ENCODE measurements around the gene SAP30BP. TPM values are rescaled to one million over a fixed set of nuclear protein-coding genes. Genes with fewer than 3 reads are reported as not detected.
A peak's percentile ranks its signal among the peaks of the same experiment; 100 is the strongest.

Gene SAP30BP
- total RNA-seq, 1 experiment from 2014 or later, result 149 TPM

DNA sequence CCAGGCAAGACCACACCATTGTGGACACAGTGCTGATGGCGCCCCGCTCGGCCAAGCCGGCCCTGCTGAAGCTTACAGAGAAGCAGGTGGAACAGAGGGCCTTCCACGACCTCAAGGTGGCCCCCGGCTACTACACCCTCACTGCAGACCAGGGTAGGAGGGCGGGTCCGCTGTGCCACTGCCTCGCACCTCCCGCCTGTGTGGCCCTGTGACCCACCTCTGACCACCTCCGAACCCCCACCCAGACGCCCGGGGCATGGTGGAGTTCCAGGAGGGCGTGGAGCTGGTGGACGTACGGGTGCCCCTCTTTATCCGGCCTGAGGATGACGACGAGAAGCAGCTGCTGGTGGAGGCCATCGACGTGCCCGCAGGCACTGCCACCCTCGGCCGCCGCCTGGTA lies 75.2 kb downstream of the SAP30BP start:
- no peaks in the 10 kb centered on the region for H3K4me1 ChIP-seq (ENCODE audit: control insufficient read depth in 1 of 2, insufficient read depth in 2 of 2, low read length in 2 of 2)
- ChIA-PET RAD21 (ENCODE audit: low non-redundant PET in 1 of 2, low total read pairs in 2 of 2, uncharacterized antibody in 2 of 2, unreplicated experiment in 2 of 2) (no interaction called here), CTCF (no interaction called here), POLR2A (interaction anchor here (1.0 kb wide), 1 partner anchor 9 kb away, joined by 3 read pairs; no protein-coding TSS in a partner anchor)
- no peak overlapping the region for H3K9ac ChIP-seq (ENCODE audit: low read length)
- no peak overlapping the region for H3K4me3 ChIP-seq (replicated peaks in 1 of 2; ENCODE audit: low read depth in 1 of 2, low read length in 2 of 2)
- no peaks in the 10 kb centered on the region for H3K9me3 ChIP-seq (ENCODE audit: control insufficient read depth in 1 of 2, insufficient read depth in 1 of 2, low read depth in 1 of 2, low read length in 2 of 2)
- no peak for TF ChIP-seq ELF1 (IDR thresholded peaks at IDR 0.05; ENCODE audit: borderline replicate concordance, low read depth)
- no peak for TF ChIP-seq YY1 (IDR thresholded peaks at IDR 0.05; ENCODE audit: extremely low read depth, insufficient replicate concordance, low read depth, low read length)
- no peak for TF ChIP-seq FOSL1 (IDR thresholded peaks at IDR 0.05; ENCODE audit: low read depth)
- peaks cover 23 to 68% of the 10 kb centered on the region in 2 experiments; a peak in 3 of 4 replicates for H3K36me3 ChIP-seq (ENCODE audit: control insufficient read depth in 1 of 2, insufficient read depth in 2 of 2, low read length in 2 of 2)
- H3K79me2 ChIP-seq (ENCODE audit: insufficient read depth, low read length), result no peaks in the 10 kb centered on the region; the same call in 1 of the 2 replicates
- no peak overlapping the region for H2AFZ ChIP-seq (ENCODE audit: low read depth, low read length, poor library complexity, severe bottlenecking)
- intact Hi-C loops (cut with micrococcal nuclease), result loop anchor here (10.0 kb wide), 1 partner anchor 228 kb away; the partner anchor contains the start of genes CASKIN2 and TSEN54
- H3K4me2 ChIP-seq (ENCODE audit: low read length), result no peak overlapping the region
- no peak for DNase-seq (ENCODE audit: low read depth, low spot score)
- ATAC-seq, result 0 out of 2 replicates have a peak, but pooled peaks have one; percentile 3
- no TSS peak for BruUV-seq (replicated peaks)
- H3K27me3 ChIP-seq (ENCODE audit: insufficient read depth, low read length), result no peaks in the 10 kb centered on the region
- H4K20me1 ChIP-seq (ENCODE audit: insufficient read depth), result no peaks in the 10 kb centered on the region
- no peaks in the 10 kb centered on the region for H3K9me2 ChIP-seq (ENCODE audit: insufficient read depth)
- H3K27ac ChIP-seq (ENCODE audit: low read depth, low read length), result no peak overlapping the region

GRCh38 chr17:75743625-75744206 lies 76.6 kb downstream of the SAP30BP start:
- no peaks in the 10 kb centered on the region for H3K9me3 ChIP-seq (ENCODE audit: control insufficient read depth in 1 of 2, insufficient read depth in 1 of 2, low read depth in 1 of 2, low read length in 2 of 2)
- ChIA-PET RAD21 (ENCODE audit: low non-redundant PET in 1 of 2, low total read pairs in 2 of 2, uncharacterized antibody in 2 of 2, unreplicated experiment in 2 of 2) (no interaction called here), CTCF (no interaction called here), POLR2A (no interaction called here)
- no TSS peak for BruUV-seq (replicated peaks)
- no peak overlapping the region for H2AFZ ChIP-seq (ENCODE audit: low read depth, low read length, poor library complexity, severe bottlenecking)
- intact Hi-C loops (cut with micrococcal nuclease), result loop anchor here (10.0 kb wide), 1 partner anchor 229 kb away; the partner anchor contains the start of genes CASKIN2 and TSEN54
- H3K4me1 ChIP-seq (ENCODE audit: control insufficient read depth in 1 of 2, insufficient read depth in 2 of 2, low read length in 2 of 2), result peaks cover 0 to 3% of the 10 kb centered on the region in 2 experiments; a peak in 1 of 4 replicates
- H3K36me3 ChIP-seq (ENCODE audit: control insufficient read depth in 1 of 2, insufficient read depth in 2 of 2, low read length in 2 of 2), result peaks cover 16 to 64% of the 10 kb centered on the region in 2 experiments; a peak in 3 of 4 replicates
- H3K9me2 ChIP-seq (ENCODE audit: insufficient read depth), result no peaks in the 10 kb centered on the region
- DNase-seq (ENCODE audit: low read depth, low spot score) (no peak), ATAC-seq (no peak)
- H3K9ac ChIP-seq (ENCODE audit: low read length), result no peak overlapping the region
- no peak overlapping the region for H3K27ac ChIP-seq (ENCODE audit: low read depth, low read length)
- TF ChIP-seq SIN3A (IDR thresholded peaks at IDR 0.05; ENCODE audit: low read depth) (no peak), RAD21 (IDR thresholded peaks at IDR 0.05; ENCODE audit: low read depth) (0 out of 2 replicates have a peak, but pooled peaks have one; percentile 12)
- H4K20me1 ChIP-seq (ENCODE audit: insufficient read depth), result no peaks in the 10 kb centered on the region; the same call in 1 of the 2 replicates
- no peaks in the 10 kb centered on the region; the same call in 1 of the 2 replicates for H3K79me2 ChIP-seq (ENCODE audit: insufficient read depth, low read length)
- no peak overlapping the region for H3K4me3 ChIP-seq (replicated peaks in 1 of 2; ENCODE audit: low read depth in 1 of 2, low read length in 2 of 2)
- no peaks in the 10 kb centered on the region for H3K27me3 ChIP-seq (ENCODE audit: insufficient read depth, low read length)
- H3K4me2 ChIP-seq (ENCODE audit: low read length), result no peak overlapping the region
